HG02588 (cell line): Measurements from ENCODE around the gene TLR3.

Experiments used
- ATAC-seq: cut with Tn5 transposase; IDR thresholded peaks from one replicate; pipeline ENCODE4 v1.9.1; 2021; ENCODE audit warnings: mild to moderate bottlenecking, moderate library complexity; ENCODE audit not compliant: unreplicated experiment

The TLR3 gene

DNA sequence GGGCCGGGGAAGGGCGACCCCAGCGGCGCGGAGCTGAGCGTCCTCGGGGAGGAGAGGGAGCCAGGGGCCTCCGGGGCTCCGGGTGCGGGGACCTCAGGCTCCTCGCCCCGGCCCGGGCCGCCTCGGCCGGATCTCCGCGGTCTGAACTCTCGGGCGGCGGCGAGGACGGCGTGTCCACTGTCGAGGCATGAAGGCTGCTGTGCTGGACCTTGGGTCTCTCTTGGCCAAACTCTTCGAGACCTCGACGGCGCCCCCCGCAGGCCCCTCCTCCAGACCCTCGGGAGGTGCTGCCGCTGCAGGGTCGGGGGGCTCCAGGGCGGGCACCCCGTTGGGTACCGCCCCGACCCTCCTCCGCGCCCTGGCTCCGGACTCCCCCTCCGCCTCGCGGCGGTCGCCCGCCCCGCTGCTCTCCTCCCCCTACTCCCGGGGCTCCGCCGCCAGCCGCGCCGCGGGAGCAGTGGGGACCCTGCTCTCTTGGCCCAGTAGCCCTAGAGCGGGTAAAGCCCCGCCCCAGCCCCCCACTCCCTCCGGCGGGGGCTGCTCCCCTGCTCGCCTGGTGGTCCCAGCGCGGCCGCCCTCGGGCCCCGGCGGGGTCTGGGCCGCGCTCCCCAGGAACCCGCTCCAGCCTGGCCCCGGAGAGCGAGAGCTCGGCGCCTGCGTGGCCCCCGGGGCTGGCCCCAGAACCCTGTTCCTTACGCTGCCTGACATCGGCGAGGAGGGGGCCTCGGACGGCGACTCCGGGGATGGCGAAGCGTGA is 36.1 kb downstream of the TLR3 start:
- ATAC-seq: peak; percentile 23

DNA sequence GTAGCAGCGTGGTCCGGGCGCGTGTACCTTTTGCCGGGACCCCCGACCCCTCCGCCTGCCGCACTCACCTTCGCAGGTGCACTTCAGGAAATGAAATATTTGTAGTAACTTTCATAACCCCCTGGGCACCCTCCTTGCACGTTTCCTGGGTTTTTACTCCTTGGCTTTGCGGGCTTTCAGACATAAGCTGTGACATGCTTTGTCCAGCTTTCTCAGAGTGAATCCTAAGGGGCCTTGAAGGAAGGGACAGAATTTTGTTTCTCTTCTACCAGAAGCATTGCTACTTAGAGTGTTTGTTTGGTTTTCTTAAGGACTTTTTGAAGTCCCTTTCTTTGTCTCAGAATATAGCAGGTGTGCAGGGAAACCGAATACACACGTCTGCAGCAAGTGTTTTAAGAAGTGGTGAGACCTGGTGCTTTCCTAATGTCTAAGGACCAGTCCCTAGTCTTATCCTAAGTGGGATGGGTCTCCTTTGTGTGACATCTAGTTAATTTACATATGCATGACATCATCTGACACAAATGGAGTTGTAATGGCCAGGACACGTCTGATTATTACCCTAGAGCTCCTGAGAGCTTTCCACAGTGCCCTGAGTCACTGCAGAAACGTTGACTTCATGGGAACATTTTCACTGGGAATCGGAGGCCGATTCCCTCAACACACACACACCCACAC is 36.8 kb downstream of the TLR3 start:
- peak; percentile 14 for ATAC-seq

DNA sequence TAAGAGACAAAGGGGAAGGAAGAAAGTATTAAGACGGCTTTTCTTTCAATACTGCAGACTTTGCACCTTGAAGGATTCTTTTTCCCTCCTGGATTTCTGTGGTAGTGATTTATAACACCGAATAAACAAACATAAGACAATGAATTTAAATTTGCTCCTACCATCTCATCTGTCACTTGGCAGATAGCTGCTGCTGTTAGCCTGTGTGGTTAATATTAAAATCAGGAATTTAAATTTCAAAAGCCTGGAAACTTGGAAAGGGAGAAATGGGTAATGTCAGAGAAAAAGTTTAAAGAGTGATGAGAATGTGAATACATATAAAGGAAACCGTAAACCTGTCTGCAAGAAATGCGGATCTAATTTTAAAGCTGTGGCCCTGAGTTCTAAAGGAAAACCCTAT is 39.0 kb downstream of the TLR3 start:
- no peak for ATAC-seq

- no peak for ATAC-seq
Measured at GRCh38 chr4:186108391-186108790, 39.4 kb downstream of the TLR3 start.

DNA sequence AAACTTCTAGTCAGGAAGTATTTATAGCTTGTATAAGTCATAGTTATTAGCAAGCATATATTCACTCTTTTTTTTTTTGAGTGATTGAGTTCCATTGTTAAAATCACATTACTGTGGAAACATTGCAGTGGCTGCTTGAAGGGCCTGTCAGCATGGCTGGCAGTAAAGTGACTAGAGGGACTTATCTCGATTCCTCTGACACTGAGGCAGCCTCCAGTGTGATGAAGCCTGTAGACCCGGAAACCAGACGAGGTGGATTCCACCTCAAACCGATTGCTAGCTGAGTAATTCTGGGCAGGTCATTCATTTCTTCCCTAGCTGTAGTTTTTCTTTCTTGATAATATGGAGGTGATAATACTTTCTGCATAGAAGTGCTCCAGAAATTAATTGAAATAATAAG is 40.3 kb downstream of the TLR3 start:
- ATAC-seq: no peak

DNA sequence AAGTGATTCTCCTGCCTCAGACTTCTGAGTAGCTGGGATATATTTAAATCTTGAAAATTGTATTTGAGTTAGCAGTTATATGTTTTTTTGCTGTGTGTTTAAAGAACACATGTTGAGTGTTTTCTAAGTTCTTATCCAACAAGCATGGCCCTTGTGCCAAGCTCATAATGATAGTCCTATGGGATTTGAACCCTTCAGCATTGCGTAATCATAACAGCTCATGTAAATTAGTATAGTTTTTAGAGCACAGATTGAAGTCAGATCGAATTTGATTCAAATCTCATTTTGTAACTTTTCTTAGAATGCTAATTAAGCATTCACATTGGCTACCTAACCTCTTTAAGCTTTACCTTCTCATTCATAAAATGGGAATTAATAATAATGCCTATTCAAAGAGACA is 47.7 kb downstream of the TLR3 start:
- ATAC-seq: no peak

- ATAC-seq: no peak
Measured at GRCh38 chr4:186118582-186118981, 49.6 kb downstream of the TLR3 start.

DNA sequence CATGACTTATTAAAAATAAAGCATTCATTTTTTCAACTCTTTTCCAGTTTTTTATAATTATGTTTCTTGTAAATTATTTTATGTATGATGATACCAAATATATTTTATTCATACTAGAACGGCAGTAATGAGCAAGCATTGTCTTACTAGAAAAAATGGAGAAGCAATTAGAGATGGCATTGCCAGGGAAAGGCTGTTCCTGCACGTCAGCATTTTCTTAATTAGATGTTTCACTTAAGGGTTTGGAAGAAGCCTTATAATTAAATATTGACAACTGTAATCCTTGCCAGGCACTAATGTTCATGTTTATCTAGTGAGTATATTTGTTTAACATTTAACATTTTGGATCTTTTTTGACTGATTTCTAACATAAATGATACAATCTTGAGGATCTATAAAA is 52.1 kb downstream of the TLR3 start:
- no peak for ATAC-seq

- no peak for ATAC-seq
Measured at GRCh38 chr4:186128842-186129241, 59.9 kb downstream of the TLR3 start.

DNA sequence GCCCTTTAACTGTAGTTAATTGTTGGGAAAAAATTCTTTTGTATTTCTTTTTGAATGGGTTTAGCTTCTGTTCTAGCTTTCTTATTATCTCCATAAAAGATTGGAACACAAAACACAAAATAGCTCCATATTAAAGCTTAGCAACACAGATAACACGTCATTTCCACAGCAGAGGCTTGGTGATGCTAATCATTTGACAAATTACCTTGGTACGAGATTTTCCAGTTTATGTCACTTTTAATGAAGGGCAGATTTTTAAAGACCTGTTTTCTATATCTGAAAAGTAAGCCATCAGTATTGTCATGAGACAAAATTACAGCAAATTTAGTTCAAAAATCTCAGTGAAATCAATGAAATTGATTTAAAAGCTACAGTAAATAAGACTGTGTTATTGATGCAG is 63.0 kb downstream of the TLR3 start:
- no peak for ATAC-seq

DNA sequence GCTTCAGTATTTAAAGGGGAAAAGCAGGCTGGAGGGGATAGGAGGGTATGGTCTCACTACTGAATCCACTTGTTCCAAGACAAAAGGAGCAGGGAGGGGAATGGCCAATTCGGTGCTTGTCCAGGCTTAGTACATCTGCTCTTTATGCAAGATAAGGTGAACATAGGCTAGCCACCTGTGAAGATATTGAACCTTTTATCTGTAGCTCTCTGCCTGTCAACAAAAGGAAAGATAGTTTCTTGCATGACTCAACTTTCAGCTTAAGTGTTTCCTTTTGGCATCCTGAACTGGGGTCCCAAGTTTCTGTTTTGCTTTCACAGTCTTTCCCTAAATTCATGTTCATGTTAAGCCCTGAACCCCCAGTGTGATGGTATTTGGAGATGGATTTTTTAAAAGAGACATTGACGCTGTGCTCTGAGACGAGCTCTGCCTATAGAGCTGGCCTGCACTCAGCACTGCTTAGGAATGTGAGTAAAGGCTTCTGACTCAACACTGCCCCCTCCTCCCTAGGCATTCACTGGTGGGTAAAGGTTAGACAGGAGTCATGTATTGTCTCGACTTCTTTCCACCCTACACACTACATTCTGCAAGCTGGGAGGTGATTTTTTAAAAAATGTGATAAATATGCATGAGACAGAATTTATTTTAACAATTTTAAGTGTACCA is 63.8 kb downstream of the TLR3 start:
- ATAC-seq: no peak

GRCh38 chr4:186134257-186134656 is 65.3 kb downstream of the TLR3 start:
- peak; percentile 99 for ATAC-seq

- ATAC-seq: no peak
Measured at GRCh38 chr4:186134861-186135260, 65.9 kb downstream of the TLR3 start.

- ATAC-seq: peak; percentile 26
Measured at GRCh38 chr4:186137196-186137794, 68.3 kb downstream of the TLR3 start.
